Suppressor macrophage treated with lipopolysaccharide for 4 hours (primary cell): ENCODE data around the gene TMED5.

Experiments
- DNase-seq: peaks from one replicate; pipeline ENCODE4 v3.0.0-alpha.2; 2020

TMED5 gene

GRCh38 chr1:93114391-93114790 lies 65.8 kb downstream of the TMED5 start:
- no peak for DNase-seq

- DNase-seq: no peak
Measured at GRCh38 chr1:93113127-93113526, 67.1 kb downstream of the TMED5 start.

- peak; percentile 7 for DNase-seq
Measured at GRCh38 chr1:93111561-93111960, 68.7 kb downstream of the TMED5 start.

GRCh38 chr1:93111065-93111464 lies 69.1 kb downstream of the TMED5 start:
- DNase-seq: peak; percentile 12

- no peak for DNase-seq
Measured at GRCh38 chr1:93109578-93109977, 70.6 kb downstream of the TMED5 start.

GRCh38 chr1:93108335-93108734 lies 71.9 kb downstream of the TMED5 start:
- DNase-seq: no peak

GRCh38 chr1:93107395-93107794 lies 72.8 kb downstream of the TMED5 start:
- DNase-seq: no peak

GRCh38 chr1:93106226-93106625 lies 74.0 kb downstream of the TMED5 start:
- no peak for DNase-seq

- DNase-seq: no peak
Measured at GRCh38 chr1:93102142-93102541, 78.1 kb downstream of the TMED5 start.
